ENCODE measurements around the gene VSTM4.

VSTM4 gene

DNA sequence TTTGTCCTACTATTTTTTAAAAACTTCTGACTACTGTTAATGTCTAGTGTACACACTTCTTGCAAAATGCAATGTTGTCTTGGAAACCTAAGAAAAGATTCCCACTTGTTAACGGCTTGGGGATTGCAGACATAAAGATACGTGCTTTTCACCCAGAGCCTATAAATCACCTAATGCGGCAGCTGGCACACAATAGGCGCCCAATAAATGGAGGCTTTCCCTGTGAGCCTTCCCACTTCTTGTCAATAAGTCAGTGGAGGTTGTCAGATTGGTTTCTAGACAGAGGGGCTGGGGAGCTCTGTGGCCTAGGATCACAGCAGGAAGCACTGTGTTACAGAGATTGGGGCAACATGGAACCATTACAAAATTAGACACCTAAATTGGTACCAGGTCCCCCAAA is 74.7 kb downstream of the VSTM4 start:
- no peak for DNase-seq (ENCODE audit: low read depth)

DNA sequence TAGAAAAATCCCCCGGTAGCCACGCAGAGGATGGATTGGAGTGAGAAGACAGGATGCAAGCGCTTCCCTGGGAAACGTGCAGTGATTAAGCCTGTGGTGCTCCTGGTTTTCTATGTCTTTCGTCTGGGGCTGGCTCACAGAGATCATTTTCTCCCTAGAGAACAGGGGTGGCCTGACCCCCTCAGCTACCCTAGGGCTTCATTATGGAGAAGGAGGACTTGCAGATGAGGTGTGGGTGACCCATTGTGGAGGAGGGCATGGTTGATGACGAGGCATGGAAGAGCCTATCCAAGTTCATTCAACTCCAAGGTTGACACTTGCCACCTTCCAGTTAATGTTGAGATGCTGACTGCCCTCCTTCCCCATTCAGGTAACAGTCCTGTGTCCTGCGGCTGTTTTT is 75.9 kb downstream of the VSTM4 start:
- no peak for DNase-seq (ENCODE audit: low read depth)

DNA sequence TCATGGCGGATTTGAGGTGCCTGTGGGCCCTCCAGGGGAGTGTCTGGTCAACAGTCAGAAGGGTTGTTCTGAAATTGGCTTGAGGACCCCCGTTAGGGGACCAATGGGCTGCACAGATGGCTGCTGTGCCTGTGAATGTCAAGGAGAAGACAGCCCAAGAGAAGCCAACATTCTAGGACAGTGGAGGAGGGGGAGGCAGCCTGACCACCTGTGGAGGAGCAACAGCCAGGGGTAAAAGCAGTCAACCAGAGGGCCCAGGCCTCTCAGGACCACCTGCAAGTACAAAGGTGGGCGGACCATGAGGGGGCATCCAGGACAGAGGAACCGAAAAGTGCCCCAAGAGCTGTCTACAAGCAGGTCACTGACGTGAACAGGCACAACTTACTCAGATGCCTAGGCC is 76.6 kb downstream of the VSTM4 start:
- DNase-seq (ENCODE audit: low read depth), result no peak

DNA sequence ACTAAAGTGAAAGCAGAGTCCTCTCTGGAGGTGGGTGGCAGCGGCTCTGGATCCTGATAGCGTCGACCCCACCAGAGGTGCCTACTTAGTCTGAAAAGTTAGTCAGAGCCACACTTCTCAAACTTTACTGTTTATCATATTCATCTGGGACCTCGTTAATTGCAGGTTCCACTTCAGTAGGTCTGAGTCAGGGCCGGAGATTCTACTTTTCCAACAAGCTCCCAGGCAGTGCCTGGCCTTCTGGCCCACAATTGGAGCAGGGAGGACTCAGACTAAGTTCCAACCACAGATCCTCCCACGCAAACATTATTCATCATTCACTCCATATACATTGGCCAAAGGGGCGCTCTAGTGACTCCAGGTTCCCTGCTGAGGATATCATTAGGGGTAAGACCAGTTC is 78.1 kb downstream of the VSTM4 start:
- no peak for DNase-seq (ENCODE audit: low read depth)

- DNase-seq (ENCODE audit: low read depth), result no peak
Observed at GRCh38 chr10:49036638-49037037, 78.7 kb downstream of the VSTM4 start.

- DNase-seq (ENCODE audit: low read depth), result no peak
Observed at GRCh38 chr10:49035920-49036319, 79.4 kb downstream of the VSTM4 start.

DNA sequence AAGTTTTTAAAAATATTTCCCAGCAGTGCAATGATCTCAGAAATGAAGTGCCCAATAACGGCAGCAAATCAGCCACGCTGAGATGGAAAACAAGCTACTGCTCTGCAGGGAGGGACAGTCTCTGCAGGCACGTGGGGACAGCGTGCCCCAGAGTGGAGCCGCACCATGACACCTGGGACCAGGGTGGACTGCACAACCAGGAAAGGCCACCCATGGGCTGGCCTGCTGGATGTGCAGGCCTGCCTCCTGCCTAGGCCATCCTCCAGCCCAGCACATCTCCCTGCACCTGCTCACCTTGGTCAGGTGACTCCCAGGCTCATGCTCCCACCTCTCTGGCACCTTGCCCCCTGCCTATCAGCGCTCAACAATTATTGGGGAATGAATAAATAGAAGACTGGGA is 80.4 kb downstream of the VSTM4 start:
- no peak for DNase-seq (ENCODE audit: low read depth)

- DNase-seq (ENCODE audit: low read depth), result no peak
Observed at GRCh38 chr10:49033939-49034338, 81.4 kb downstream of the VSTM4 start.

GRCh38 chr10:49029666-49030065 is 85.7 kb downstream of the VSTM4 start:
- DNase-seq (ENCODE audit: low read depth), result no peak

DNA sequence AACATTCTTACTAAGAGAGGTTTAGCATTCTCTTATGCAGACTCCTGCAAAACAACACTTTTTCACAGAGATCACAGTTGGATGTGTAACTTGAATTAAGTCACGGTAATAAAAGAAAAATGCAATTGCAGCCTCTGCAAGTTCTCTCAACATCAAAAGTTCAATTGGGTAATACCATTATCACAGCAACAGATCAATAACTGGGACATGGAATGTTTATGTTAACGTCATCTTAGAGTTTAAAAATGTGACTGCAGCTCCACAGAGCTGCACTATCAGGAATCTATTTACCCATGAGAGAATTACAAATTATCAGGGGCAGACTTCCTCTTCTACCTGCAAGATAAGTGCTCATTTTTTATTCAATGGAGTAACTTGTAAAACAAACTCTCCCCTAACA is 86.7 kb downstream of the VSTM4 start:
- DNase-seq (ENCODE audit: low read depth), result no peak

DNA sequence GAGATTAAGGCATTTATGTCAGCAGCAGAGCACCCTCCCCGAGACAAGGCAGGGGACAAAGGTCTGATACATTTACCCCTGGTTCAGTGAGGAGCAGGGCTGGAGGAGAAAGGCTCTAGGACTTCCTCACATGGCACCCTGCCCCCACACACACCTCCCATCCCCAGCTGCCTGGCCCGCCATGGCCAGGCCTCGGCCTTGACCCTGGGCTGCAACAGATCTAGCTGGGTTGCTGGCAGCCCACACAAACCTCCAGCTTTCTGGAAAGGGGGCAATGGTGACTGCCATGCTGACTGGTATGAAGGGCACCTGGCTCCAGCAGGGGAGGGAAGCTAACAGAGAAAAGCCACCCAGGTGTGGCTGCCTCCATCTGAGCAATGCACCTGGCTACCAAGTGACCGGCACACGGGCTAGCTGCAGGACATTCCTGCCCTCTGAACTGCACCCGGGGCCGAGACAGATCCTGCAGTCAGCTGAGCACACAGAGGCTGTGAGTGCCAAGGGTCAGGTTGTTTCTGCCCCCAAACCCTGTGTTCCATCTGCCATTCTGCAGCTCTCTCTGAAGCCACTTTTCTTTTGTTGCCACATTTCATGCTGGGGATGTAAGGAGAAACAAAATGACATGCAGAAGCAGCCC is 89.9 kb downstream of the VSTM4 start:
- no peak for DNase-seq (ENCODE audit: low read depth)

DNA sequence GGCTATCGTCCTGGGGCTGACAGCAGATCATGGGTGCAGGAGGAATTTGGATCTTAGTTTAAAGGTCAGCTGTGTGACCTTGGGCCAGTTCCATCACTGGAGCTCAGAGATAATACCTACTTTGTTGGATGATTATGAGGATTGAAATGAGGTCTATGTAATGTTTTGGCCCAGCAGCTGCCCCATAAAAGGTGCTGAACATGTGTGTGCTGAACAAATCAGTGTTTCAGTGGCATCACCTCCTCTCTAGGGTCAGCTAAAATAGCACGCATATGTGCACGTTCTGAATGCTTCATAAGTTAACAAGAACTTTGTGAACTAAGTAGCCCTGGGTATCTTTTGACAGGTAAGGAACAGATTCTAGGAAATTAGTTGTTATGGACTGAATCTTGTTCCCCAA is 90.8 kb downstream of the VSTM4 start:
- DNase-seq (ENCODE audit: low read depth), result no peak

- DNase-seq (ENCODE audit: low read depth), result no peak
Observed at GRCh38 chr10:49023752-49024151, 91.6 kb downstream of the VSTM4 start.

GRCh38 chr10:49023071-49023470 is 92.3 kb downstream of the VSTM4 start:
- no peak for DNase-seq (ENCODE audit: low read depth)

DNA sequence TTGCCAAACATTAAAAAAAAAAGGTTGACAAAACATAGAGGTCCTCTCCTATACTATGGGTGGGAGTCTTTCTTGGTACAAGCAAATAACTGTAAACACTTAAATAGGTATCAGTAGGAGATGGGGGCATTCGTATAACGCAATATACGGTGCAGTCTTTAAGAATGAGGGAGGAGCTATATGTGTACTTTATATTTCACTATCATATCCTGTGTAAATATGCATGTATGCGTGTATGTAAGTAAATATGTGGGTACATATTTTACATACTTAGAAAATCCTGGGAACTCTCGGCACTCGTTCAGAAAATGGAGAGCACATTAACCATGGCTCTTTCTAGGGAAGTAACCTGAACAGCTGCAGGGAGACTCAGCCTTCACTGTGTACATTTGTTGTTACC is 93.6 kb downstream of the VSTM4 start:
- no peak for DNase-seq (ENCODE audit: low read depth)

DNA sequence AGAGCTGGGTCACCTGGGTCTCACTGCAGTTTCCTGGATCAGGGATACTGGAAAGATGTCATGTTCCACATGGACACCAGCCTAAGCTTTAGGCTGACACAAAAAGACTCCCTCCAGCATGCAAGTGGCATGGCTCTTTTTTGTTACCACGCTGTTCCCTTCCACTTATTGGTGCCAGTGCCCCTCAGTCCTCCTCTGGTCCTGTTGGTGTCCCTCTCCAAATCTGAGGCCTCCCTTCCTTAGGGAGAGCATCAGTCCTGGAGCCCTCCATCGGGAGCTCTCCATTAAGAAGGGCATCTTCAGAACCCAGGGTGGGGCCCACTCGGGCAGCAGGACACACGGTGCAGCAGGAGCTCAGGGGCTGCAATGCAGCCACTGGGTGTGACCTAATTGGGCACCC is 99.6 kb downstream of the VSTM4 start:
- DNase-seq (ENCODE audit: low read depth), result no peak

DNA sequence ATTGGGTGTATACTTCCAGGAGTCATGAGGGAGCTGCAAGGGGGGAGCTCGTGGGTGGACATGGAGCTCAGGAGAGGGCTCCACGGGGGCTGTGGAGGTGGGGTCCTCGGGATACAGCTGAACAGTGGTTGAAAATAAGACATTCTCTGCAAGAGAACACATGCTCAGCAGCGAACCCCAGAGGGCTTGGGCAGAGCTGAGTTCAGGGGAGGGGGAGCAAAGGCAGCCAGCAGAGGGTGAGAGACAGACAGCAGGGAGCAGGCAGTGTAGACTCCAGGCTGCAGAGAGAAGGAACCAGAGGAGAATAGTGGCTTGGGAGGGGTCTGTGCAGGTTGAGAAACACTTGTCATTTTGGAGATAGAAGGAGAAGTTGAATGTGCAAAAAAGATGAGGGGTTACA is 102.7 kb downstream of the VSTM4 start:
- DNase-seq (ENCODE audit: low read depth), result no peak

DNA sequence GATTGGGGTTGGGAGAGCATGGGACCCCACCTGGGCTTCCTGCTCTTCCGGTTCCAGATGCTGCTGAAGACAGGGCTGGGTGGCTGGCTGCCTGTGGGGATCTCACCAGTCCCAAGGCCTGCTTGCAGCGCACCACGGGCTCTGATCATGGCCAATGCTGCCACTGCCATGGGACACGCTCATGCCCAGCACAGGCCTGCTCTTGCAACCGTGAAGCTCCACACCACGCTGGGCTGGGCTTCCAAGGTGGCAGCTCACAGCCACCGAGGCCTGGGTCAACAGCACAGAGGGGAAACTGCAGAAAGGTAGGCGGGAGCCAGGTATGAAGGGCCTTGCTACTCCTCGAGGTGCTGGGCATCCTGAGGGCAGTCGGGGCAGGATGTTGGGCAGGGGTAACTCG is 103.6 kb downstream of the VSTM4 start:
- no peak for DNase-seq (ENCODE audit: low read depth)

DNA sequence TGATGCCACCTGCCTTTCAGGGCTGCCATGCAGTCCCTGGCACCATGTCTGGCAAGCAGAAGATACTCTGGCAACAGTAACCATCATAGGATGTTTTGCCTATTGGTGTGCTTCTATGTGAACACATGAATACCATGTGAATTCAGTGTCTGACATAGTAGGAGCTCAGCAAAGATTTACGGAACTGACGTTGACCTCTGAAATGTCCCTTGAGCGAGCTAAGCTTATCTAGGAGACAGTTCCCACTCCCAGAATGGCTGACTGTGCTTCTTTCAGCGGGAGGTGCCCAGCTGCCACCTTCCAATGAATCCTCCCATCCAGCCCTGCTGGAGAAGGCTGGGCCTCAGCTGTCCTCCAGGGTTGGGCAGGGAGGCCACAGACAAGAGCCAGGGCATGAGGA is 104.5 kb downstream of the VSTM4 start:
- no peak for DNase-seq (ENCODE audit: low read depth)

GRCh38 chr10:49010295-49010694 is 105.0 kb downstream of the VSTM4 start:
- no peak for DNase-seq (ENCODE audit: low read depth)

DNA sequence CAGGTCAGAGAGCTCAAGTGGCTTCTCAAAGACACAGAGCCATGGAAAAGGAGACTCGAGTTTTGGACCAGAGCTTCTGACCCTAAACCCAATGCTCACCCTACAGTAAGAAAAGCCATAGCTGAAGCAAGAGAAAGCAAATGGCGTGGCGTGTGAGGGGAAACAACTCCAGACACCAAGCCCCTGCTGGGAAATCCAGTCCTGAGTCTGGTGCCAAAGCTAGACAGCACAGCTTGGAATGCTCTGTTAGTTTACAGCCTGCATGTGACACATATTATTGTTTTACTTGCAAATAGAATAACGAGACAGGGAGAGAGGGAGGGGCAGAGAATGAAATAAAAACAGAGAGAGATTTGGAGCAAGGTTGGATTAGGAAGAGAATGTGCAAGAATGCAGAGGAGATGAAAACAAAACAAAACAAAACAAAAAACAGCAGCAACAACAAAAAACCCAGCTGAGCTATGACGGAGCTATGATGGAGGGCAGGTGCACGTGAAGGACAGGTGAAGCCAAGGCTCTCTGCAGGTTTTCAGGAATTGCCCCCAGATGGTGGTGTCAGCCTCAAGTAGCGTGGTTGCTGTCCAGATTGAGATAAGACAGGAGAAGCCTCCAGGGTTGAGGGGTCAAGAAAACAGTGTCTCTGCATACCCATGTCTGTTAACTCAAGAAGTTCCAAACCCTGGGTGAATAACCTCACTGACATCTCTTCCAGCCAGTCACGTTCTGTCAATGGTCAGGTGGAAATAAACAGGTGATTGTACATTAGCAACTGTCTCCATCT is 105.9 kb downstream of the VSTM4 start:
- DNase-seq (ENCODE audit: low read depth), result no peak

GRCh38 chr10:49008505-49009198 is 106.7 kb downstream of the VSTM4 start:
- DNase-seq (ENCODE audit: low read depth), result no peak

- no peak for DNase-seq (ENCODE audit: low read depth)
Observed at GRCh38 chr10:49008091-49008490, 107.2 kb downstream of the VSTM4 start.
